ENCODE measurements around the gene SNAI3. TPM values are rescaled to one million over a fixed set of nuclear protein-coding genes. Genes with fewer than 3 reads are reported as not detected.

The SNAI3 gene
- polyA plus RNA-seq, 1 donor = 0.58 TPM

DNA sequence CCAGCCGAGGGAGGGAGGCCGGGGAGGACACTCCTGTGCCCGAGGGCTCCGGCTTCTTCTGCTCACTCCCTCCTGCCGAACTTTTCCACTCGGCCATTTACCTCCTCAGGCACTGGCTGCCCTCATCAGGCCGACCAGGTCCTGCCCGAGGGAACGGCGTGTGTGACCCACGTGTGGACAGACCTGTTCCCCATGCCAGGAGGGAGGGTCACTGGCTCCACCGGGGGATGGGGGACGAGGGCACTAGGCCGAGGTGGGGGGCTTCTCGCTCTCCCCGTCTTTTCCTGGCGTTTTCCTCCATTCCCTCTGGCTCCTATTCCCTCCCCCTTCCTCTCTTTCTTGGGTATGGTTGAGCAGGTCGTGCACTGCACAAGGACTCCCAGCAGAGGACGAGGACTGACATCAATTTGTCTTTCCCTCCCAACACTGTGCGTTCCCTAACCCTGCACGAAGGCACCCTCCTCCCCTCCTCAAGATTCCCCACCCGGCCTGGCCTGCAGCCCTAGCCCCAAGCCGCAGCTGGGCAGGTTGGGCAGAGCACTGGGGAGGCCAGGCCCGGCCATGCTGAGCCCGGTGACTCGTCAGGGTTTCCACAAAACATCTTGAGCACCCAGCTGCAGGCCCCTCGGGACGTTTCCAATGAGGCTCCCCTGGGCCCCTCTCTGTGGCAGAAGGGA is 51.2 kb downstream of the SNAI3 start:
- no peak for DNase-seq

DNA sequence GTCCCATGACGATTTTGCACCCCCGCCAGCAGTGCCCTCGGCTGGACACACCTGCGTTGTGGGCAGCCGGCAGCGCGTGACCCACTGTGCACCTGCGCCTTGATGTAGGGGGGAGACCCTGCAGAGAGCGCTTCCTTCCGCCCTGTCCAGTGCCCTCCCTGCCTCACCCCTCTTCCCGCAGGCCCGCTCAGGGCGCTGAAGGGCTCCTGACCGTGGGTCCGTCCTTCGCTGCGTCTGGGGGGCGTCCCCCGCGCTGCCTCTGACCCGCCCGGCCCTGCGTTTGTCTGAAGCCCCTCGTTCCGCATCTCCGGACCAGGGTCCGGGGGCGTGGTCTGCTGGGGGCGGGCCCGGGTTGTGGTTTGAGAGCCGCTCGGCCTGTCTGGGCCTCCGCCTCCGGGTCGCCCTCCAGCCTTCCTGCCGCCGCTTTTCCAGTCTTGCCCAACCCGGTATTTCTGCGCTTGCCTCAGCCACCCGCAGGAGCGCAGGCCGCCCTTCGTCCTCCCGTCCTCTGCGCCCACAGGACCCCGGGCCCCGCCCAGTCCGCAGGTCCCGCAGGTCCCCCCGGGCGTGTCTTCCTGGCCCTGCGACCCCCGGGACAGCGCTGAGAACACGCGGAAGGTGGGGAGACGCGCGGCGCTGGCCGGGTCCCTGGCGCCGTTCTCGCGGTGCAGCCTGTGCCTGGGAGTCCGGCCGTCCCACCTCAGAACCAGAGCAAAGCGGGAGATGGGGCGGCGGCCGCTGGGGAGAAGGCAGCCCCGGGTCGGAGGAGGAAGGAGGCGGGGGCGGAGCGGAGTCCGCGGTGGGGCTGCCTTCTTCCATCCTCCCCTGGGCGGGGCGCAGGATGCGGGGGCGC is 51.9 kb downstream of the SNAI3 start:
- peak; percentile 24 for DNase-seq

DNA sequence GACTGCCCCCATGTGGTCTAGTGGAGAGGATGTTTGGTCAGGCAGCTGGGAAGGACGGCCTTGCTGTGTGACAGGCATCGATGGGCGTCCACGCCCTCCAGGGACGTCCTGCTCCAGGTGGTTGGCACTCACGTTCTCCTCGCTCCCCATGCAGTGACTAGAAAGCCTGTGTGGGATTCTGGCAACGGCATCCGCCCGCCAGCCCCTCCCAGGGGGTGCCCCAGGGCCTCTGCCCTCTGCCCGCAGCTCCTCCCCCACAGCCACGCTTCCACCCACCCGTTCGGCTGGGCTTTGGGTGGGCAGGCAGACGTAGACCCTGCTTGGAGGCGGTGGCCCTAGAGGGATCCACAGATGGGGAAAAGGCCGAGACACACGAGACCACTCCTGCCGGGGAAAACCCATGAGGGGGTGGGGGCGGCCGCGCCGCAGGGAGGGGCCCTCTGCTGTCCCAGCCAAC is 52.6 kb downstream of the SNAI3 start:
- DNase-seq = peak; percentile 30

DNA sequence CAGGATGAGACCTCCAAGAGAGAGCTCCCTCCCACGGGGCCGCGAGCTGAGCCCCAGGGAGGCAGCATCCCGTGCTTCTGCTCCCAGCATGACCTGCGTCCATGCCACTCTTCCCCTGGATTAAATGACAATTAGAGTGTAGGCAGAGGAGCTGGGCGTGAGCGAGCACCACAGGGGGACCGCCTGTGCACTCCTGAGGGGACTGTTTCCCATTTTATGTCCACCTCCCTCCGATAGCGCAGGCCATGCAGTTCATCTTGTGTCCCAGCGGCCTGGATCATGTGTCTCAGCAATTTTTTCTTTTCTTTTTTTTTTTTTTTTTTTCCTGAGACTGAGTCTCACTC is 53.7 kb downstream of the SNAI3 start:
- DNase-seq = no peak

DNA sequence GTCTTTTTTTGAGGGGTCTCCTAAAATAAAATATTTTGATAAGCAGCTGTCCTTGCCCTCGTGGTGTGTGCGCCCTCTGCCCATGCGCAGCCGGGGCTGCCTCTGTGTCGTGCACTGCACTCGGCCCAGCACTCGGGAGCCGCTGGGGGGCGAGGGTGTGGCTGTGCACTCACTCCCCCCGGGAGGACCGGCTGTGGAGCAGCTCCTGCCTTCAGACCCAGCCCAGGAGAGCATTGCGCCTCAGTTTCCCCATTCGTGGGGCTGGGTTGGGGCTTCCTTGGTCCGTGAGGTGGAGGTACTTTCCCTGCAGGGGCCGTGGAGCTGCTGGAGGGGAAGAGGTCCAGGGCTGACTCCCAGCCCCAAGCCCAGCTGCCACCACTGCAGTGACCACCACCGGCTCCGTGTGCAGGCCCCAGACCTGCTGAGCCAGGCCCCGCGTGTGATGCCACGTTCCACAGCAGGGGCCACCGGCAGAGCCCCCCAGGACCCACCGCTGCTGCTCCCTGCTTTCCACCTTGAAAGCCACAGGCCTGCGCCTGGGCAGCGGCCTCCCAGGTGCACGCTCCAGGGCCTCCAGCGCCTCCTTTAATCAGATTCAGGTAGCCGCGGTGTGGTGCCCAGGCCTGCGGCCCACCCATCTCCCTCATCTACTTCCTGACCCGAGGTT is 54.3 kb downstream of the SNAI3 start:
- no peak for DNase-seq

DNA sequence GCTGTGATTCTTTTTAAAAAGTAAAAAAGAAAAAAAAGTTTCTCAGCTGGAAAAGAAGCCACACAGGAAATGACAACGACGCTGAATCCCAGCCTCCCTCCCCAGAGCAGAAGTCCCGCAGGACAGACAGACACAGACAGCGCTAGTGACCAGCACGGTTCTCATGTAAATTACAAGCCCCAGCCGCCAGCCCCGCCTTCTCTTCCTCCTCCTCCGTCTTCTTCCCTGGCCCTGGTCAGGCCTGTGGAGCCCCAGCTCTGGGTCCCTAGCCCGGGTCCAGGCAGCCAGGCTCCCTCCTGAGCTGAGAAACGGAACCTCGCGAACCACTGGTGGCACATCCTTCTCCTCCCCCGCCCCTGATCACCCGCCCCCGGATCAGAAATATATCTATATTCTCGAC is 54.9 kb downstream of the SNAI3 start:
- no peak for DNase-seq

DNA sequence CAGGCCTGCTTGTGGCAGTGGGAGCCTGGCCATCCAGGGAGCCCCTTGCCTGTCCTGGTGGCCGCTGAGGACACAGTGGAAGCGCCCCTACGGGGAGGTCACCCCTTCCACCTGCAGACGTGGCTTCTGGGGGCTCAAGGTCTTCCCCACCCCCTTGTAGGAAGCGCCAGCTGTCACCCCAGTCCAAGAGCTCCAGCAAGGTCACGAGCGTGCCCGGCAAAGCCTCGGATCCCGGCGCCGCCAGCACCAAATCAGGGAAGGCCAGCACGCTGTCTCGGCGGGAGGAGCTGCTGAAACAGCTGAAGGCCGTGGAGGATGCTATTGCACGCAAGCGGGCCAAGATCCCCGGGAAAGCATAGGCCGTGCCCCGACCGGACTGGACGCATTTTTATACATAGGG is 55.4 kb downstream of the SNAI3 start:
- DNase-seq = no peak

DNA sequence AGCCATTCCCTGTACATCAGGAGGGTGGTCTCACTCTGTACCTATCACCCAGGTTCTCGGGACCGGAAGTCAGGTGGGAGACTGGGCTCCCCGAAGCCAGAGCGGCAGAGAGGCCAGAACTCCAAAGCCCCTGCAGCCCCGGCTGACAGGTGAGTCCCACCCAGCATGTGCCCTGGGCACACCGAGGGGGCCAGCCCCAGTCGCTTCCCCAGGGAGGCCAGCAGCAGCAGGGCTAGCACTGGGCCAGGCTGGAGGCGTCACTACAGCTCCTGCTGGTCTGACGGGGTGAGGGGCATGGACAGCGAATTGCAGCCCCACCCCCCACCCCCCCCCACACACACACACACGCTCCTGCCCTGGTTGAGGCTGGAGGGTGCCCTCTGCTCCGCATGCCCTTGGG is 55.9 kb downstream of the SNAI3 start:
- no peak for DNase-seq

DNA sequence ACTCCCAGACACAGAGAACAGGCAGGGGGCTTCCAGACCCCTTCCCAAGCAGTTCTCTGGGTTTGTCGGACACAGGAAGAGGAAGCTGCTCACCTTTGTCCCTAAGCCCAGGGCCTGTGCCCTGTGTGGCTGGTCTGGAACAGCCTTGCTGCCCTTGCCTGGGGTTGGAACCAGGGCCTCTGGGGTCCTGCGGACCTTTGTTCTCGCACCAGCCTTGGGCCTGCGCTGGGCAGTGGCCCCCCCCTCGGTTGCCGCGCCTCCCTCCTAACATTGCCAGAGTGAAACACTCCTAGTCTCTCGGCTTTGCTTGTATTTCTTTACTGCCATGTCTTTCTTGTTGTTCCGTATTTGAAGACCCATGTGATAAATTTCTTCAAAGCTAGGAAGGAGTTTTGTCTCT is 56.5 kb downstream of the SNAI3 start:
- no peak for DNase-seq

DNA sequence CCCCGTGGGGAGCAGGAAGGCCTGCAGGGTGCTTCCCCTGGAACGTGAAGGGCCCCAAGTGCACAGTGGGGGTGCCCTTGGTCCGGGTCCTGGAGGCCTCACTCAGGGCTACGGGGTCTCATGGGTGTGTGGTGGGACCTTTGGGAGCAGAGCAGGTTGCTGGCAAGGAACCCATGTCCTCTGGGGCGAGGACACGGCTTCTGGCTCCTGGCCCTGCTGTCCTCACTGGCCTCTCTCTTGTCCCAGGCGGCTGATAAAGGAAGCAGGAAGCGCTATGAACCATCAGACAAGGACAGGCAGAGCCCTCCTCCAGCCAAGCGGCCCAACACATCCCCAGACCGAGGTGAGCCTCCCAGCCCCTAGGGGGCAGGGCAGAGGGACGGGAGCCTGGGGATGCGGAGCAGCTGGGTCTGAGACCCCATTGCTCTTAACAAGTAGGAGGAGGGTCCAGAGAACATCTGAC is 57.8 kb downstream of the SNAI3 start:
- DNase-seq = no peak

Other genes starting within 250 kb of the SNAI3 start
- gene ZFPM1, start 233.2 kb downstream of the SNAI3 start, polyA plus RNA-seq (ENCODE audit: insufficient read length) = 3.6 TPM
- 35.8 TPM for gene ZC3H18, start 116.1 kb downstream of the SNAI3 start, polyA plus RNA-seq (ENCODE audit: insufficient read length)
- 0.13 TPM for gene IL17C, start 47.9 kb downstream of the SNAI3 start, polyA plus RNA-seq (ENCODE audit: insufficient read length)
- 84.5 TPM for gene CYBA, start 35.5 kb downstream of the SNAI3 start, polyA plus RNA-seq (ENCODE audit: insufficient read length)
- gene MVD, start 23.4 kb downstream of the SNAI3 start, polyA plus RNA-seq (ENCODE audit: insufficient read length) = 24.5 TPM
- gene RNF166, start 19.9 kb upstream of the SNAI3 start, polyA plus RNA-seq (ENCODE audit: insufficient read length) = 15.3 TPM
- 8.2 TPM for gene CTU2, start 20.0 kb upstream of the SNAI3 start, polyA plus RNA-seq (ENCODE audit: insufficient read length)
- 31.9 TPM for gene PIEZO1, start 98.7 kb upstream of the SNAI3 start, polyA plus RNA-seq (ENCODE audit: insufficient read length)
- 13.3 TPM for gene CDT1, start 117.3 kb upstream of the SNAI3 start, polyA plus RNA-seq (ENCODE audit: insufficient read length)
- 72.3 TPM for gene APRT, start 125.4 kb upstream of the SNAI3 start, polyA plus RNA-seq (ENCODE audit: insufficient read length)
- gene GALNS, start 170.4 kb upstream of the SNAI3 start, polyA plus RNA-seq (ENCODE audit: insufficient read length) = 22.2 TPM
- 73.7 TPM for gene TRAPPC2L, start 170.6 kb upstream of the SNAI3 start, polyA plus RNA-seq (ENCODE audit: insufficient read length)
- not detected for gene PABPN1L, start 180.2 kb upstream of the SNAI3 start, polyA plus RNA-seq (ENCODE audit: insufficient read length)

Data from left kidney (tissue), 2 donors.